ENCODE results near the gene PPEF1.
"Not testable (repeated sequence)": the region's sequence is repeated elsewhere in the genome, so short reads cannot be mapped to it uniquely, and the experiment has no call there.

Gene PPEF1

DNA sequence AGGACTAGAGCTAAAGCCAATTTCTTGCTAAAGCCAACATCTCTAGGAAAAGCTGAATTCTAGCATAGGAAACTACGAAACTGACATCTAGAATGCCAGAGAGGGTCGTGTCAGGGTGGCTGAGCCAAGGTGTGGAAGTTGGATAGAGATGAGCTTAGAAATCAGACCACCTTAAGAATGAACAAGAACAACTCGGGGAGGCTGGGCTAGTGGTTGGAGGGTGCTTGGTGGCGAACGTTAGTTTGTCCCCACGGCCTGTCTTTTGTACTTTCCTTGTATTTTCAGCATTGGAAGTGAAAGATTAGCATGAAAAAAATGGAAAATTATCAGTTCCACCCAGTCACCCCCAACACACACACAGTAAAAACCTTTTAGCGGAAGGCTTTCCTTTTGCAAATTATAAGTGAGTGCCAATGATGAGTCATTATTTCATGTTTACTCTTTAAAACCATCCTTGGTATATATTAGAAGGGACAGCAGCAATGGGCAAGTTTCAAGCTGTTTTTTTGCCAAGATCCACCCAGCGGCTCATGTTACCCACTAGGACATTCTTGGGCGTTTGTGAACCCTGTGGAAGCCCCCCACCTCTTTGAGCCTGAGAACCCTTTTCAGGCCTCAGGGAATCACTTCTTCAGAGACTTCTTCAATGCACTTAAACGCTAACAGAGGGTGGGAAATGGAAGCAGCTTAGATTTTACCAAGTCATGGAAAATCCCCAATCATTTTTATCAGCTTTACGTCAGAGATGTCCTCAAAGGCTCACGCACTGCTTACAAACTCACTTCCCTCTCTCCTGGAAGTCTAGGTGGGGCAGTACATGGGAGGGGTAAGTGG lies 4.9 kb upstream of the PPEF1 start:
- DNase-seq, result no peak

DNA sequence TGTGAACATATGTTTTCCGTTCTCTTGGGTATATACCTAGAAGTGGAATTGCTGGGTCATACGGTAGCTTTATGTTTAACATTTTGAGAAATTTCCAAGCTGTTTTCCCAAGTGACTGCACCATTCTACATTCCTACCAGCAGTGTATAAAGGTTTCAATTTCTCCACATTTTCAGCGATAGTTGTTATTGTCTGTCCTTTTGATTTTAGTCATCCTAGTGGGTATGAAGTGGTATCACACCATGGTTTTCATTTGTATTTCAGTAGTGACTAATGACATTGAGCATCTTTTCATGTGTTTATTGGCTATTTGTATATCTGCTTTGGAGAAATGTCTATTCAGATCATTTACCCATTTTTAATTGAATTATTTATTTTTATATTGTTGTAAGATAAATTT lies 2.4 kb downstream of the PPEF1 start:
- no peak for DNase-seq

DNA sequence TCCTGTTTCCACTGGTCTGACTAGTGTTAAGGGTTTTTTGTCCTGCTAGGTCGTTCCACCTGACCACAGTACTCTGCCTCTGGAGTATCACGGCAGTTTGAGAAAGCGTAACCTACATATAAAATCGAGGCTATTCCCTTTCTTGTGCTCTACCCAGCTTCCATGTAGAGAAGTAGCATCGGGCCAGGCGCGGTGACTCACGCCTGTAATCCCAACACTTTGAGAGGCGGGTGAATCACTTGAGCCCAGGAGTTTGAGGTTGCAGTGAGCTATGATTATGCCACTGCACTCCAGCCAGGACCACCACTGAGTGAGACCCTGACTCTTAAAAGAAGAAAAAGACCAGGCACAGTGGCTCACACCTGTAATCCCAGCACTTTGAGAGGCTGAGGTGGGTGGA lies 7.5 kb downstream of the PPEF1 start:
- DNase-seq, result no peak

DNA sequence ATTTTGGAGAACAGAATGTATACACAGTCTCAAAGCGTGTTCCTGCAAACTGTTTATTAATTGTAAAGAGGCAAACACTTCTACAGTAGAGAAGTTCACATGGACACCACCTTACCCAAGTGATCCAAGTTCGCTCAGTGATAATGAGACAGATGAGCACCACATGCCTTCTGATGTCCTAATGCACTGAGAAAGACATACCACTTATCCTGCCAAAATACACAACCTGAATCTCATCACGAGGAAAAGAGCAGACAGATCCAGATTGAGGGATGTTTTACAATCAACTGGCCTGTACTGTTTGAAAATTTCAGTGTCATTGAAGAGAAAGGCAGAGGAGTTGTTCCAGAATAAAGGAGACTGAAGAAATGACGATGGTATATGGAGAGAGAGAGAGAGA lies 12.4 kb downstream of the PPEF1 start:
- DNase-seq, result no peak

DNA sequence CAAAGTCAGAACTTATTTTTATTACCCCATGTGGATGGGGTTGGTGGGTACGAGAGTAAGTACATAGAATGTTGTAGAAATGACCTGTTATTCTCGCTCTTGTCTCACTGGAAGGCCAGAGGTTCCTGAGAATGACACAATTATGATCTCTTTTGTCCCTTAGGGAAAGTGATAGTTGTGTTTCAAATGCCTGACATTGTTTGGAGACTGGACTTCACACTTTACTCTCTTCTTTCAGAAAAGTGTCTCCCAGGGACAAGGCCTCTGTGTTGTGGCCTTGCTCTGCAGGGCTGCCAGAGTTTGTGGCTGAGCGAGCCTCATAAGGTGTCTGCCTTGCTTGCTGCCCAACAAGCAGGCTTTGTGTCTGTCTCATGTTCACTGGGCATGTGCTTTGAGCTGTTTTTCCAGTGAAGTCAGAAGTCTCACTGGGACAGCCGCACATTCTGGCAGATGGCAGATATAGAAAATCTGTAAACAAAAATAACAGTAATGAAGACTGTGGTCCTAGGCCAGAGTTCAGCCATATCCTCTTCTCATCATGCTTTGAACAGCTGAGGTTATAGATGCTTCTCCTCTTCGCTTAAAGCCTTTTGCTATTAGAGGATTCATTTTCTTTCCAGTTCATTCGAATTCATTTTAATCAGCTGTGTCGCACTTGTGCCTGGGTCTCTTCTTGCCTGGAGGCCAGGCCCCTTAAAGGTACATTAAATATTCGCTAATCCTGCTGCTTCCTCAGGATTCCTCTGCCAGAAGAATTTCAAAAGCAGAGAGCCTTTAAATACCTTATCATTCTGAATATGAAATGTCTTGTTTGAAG lies 14.4 kb downstream of the PPEF1 start:
- DNase-seq, result no peak

DNA sequence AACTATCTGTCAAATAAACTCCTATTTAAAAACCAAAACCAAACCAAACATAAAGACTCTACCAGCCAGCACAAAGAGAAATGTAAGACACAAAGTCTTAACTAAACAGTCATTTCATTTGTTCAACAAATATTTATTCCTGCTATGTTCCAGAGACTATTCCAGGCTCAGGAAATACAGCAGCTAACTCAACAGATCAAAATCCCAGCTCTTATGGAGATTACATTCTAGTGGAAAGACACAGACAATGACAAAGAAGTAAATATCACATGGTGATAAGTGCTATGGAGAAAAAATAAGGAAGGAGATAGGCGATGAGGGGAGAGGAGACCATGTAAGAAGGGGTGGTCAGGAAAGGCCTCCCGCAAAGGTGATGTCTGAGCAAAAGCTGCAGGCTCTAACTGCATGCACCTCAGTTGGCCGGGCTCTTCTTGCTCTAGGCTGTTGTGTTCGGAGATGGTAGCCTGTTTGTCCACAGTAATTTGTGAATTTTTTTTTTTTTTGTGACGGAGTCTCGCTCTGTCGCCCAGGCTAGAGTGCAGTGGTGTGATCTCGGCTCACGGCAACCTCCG lies 15.1 kb downstream of the PPEF1 start:
- no peak for DNase-seq

DNA sequence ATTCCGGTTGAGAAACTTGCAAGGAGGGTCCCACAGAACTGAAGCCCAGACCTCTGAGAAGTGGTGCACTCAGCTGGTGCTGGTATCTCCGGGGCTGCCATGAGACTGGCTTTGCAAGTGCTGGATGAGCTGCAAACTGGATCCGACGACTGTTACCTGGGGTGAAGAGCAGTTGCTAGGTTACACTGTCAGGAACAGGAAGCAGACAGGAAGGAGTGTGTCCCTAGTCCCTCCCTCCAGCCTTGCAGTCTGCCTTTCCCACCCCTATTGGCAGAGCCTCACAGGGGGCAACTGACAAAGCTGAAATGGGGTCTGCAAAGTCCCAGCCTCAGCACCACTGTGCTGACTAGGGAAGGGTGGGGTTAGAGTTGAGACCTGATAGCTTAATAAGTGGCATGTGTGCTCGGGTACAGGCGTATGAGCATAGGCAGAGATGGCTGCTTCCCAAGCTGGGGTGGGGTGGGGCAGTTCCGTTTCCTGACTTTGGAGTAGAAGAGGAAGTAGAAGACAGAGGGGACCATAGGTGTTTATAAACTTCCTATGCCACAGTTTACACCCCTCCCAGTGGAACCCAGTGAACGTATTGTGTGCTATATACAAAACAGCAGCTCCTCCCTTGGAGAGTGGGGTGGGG lies 18.0 kb downstream of the PPEF1 start:
- no peak for DNase-seq

DNA sequence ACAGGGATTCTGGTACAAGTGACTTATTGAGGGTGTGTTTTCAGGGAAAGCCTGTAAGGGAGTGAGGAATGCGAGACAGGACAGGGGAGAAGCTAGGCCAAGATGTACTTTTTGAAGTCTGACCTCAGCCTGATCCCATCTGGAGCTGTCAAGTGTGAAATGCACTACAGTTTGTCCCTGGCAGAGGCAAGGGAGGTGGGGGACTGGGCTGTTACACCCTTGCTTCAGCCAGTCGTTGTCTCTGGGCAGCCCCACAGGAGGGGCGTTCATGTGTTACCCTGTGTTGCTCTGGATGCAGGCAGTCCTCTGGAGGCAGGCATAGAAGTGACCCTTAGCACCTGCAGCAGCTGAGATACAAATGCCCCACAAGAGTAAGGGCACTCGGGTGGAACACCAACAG lies 25.8 kb downstream of the PPEF1 start:
- DNase-seq, result no peak

DNA sequence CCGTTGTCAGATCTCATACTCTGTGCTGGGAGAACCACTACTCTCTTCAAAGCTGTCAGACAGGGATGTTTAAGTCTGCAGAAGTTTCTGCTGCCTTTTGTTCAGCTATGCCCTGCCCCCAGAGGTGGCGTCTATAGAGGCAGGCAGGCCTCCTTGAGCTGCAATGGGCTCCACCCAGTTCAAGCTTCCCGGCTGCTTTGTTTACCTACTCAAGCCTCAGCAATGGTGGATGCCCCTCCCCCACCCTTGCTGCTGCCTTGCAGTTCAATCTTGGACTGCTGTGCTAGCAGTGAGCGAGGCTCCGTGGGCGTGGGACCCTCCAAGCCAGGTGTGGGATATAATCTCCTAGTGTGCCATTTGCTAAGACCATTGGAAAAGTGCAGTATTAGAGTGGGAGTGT lies 32.2 kb downstream of the PPEF1 start:
- DNase-seq, result not testable (repeated sequence)

DNA sequence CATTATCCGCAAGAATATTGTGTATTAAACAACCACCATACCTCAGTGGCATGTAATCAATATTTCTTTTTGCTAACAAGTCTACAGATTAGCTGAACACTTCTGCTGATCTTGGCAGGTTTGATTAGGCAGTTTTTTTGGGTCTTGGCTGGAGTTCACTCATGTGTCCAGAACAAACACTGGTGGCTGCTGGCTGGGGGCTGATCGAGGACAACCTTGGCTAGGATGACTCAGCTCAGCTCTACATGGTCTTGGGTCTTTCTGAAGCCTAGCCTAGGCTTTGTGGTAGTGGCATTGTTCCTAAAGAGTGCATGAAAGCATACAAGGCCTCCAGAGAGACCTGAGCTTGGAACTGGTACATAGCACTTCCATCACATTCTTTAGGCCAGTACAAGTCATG lies 41.1 kb downstream of the PPEF1 start:
- no peak for DNase-seq

DNA sequence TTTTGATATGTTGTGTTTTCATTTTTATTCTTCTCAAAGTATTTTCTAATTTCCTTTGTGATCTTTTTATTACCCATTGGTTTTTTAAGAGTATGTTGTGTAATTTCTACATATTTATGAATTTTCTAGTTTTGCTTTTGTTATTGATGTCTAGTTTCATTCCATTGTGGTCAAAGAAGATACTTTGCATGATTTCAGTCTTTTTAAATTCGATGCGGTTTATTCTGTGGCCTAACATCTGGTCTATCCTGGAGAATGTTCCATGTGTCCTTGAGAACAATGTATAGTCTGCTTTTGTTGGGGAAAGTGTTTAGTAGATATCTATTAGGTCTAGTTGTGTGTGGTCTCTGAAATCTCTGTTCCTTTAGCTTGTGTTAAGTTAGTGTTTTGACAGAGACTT lies 46.2 kb downstream of the PPEF1 start:
- no peak for DNase-seq

DNA sequence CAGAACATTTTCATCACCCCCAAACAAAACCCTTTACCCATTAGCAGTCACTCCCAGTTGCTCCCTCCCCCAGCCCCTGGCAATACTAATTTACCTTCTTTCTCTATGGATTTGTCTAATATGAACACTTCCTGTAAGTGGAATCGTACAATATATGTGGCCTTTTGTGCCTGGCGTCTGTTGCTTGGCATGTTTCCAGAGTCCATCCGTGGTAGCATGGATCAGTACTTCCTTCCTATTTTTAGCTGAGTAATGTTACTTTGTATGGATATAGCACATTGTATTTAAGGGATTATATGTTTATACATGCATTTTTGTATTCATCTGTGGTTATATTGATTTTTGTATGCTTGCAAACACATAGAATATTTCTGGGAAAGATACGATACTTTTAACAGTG lies 48.2 kb downstream of the PPEF1 start:
- no peak for DNase-seq

DNA sequence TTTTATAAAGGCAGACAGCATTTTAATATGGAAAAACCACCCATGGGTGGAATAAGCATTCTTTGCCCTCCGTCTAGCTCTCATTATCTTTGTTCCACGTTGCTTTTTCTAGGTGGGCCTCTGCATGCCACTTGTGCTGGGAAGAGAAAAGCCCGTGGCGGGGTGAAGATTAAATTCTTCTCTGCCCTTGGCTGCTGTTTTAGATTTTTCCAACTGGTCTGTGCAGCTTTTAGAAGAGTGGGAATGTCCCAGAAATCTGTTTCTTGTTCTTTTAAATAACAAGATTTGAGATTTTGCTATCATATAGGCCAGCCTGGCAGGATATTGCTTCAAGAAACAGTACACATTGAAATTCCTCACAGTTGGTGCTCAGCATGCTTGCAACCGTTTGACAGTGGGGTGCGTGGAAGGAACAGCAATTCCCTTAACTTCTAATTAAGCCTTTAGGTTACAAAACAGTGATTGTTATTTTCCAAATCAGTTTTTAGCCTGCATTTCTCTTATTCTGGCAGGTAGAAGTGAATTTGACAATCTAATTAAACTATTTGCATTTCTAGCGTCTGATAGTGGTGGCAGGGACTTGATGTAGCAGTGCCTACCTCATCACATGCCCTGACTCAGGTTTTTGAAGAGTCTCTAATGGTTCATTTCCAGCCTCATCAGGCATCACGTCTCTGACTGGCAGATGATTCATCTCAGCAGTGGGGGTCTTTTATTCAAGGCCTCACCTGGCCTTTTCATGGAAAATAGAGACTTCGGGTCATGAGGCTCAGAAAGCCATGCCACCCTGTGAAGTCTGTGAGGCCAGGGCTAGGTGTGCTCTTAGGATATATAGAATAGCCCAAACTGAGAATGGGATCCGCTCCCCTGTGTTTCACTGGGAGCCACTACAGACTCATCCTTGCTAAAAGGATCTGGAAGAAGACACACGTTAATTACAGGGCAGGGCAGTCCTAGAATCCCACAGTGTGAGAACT lies 50.8 kb downstream of the PPEF1 start:
- no peak for DNase-seq

DNA sequence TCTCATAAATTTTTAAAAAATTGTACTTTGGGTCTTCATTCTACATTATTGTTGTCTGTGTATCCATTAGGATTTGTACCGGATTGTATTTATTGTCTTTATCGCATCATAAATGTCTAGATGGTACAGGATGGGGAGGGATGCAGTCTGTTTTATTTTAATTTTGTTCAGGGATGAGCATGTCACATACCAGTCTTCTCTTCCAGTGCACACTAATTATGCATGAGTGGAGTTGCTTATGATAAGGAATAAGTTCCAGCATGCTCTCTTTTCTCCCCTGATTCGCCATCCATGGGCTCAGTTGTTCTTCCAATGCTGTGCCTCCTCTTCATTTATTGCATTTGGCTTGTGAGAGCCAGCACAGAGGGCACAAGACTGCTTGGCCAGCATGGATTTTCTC lies 54.3 kb downstream of the PPEF1 start:
- DNase-seq, result no peak

DNA sequence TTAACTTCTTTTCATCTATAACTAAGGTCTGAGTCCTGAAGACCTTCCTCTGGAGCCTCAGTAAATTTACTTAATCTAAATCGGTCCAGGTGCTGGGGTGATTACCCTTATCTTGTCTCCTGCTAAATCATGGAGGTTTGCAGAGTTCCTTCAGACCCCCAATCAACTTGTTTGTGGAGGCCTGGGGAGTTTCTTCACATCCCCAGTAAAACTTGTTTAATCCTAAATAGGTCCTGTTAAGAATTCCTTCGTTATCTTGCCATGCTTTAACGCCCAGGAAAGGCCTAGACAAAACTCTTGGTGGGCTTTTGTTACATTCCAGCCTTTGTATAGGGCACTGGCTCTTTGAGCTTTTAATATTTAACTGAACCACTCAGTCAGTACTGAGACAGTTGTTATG lies 55.7 kb downstream of the PPEF1 start:
- DNase-seq, result not testable (repeated sequence)

DNA sequence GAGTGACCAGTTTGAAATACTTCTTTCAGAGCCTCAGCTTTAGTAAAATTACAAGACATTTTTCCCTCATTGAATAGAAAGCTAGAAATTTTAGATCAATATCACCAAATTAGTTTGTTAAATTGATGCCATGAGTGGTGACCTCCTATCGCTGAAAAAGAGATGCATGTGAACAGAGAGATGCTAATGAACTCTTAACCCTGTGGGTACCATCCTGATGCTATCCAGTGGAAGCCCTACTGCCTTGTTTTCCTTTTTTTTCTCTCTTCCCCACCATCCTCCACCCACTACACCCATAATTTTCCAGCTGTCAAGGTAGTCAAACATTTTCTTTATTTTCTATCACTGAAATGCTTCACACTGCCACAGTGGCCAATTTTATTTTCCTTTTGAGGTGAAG lies 61.9 kb downstream of the PPEF1 start:
- no peak for DNase-seq

DNA sequence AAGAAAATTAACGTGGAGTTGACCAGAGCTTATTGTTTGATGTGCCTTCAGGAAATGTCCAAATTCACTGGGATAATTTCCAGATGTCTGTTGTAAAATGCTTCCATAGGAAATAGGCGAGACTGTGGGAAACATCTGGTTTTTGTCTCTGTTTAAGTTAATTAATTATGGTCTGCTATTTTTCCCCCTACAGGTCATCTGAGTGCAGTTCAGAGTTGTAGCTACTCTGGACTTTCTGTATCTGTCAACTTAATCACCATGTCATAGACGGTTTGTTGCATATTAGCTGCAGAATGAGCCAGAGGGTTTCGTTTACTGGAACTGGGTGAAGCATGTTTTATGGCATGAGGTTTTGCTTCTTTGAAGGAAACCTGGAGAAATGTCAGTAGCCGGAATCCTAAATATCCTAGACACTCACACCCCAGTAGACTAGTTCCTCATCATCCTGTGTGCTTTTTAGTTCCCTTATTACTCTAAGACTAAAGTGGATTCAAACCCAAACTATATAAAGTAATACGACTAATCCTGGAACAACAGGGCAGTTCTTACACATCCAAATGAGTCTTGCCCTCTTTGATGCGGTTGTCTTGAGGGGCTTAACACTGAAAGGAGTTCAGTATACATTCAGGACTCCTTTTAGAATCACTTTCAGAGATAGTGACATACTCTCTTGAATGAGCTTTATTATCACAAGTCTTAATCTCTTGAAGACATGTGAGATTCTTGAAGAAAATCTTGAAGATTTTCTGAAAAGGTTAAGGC lies 62.5 kb downstream of the PPEF1 start:
- no peak for DNase-seq

DNA sequence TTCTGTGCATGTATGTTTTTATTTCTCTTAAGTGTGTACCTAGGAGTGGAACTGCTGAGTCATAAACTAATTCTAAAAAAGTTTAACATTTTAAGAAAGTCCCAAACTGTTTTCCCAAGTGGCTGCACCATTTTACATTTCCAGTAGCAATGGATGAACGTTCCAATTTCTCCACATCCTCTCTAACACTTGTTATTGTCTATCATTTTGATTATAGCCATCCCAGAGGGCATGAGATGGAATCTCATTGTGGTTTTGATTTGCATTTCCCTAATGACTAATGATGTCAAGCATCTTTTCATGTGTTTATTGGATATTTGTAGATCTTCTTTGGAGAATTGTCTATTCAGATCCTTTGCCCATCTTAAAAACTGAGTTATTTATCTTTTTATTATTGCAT lies 82.5 kb downstream of the PPEF1 start:
- no peak for DNase-seq

DNA sequence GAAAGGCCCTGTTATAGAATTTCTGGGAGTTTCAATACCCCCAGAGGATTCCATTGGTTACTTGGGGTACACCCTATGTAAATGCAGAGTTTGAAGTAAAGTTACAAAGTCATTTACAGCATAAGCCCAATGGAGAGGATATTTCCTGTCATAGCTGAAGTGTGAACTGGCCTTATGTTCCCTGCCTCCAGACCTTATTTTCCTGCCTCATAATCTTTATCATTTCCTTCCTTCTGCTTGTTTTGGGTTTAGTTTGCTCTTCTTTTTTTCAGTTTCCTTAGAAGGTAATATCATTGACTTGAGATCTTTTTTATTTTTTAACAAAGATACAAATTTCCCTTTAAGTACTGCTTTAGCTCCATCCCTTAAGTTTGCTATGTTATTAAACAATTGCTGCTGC lies 85.4 kb downstream of the PPEF1 start:
- DNase-seq, result no peak

DNA sequence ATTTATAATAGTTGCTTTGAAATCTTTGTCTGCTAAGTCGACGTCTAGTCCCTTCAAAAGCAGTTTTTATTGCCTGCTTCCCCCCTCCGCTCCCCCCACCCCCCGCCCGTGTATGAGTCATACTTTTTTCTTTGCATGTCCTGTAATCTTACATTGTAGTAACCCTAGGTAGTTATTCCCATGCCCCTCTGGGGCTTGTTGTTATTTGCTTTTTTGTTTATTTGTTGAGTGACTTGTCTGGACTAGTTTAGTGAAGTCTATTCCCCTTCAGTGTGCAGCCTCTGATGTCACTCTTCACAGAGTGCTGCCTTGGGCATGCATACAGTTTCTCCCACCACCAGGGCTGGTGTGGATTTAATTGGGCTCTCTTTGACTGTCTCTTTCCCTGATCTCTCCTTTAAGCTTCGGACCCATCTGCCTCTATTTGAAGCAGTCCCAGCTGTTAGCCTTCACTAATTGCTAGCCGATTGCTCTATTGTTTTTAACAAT lies 86.2 kb downstream of the PPEF1 start:
- DNase-seq, result no peak

DNA sequence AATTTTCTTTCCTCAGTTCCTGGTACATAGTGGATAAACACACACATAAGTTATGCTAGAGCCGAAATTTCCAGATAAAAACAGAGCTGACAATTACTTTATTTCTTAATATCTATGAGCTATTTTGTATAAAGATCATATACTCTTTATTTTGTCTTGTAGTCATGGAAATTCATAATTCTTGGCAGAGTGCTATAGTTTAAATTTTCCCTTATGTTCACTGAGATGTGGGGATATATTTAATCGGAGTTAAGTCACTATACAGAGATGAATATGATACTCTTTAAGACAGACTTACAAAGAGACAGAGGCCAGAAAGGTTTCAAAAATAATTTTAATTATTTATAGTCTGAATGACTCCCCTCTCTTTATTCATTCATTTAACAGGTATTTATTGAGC lies 89.7 kb downstream of the PPEF1 start:
- no peak for DNase-seq

Data from NK-92 treated with Interleukin-12 subunit alpha and Interleukin-12 subunit beta, amount 100 ng/mL, for 24 hours (cell line).